ENCODE results near the gene OCSTAMP.

The OCSTAMP gene

GRCh38 chr20:46572790-46573189 is 22.3 kb upstream of the OCSTAMP start:
- no peak for DNase-seq

- DNase-seq, result no peak
These were observed 21.7 kb upstream of the OCSTAMP start for GRCh38 chr20:46572153-46572552.

GRCh38 chr20:46571418-46571817 is 21.0 kb upstream of the OCSTAMP start:
- no peak for DNase-seq

- DNase-seq, result no peak
These were observed 20.5 kb upstream of the OCSTAMP start for GRCh38 chr20:46570956-46571355.

DNA sequence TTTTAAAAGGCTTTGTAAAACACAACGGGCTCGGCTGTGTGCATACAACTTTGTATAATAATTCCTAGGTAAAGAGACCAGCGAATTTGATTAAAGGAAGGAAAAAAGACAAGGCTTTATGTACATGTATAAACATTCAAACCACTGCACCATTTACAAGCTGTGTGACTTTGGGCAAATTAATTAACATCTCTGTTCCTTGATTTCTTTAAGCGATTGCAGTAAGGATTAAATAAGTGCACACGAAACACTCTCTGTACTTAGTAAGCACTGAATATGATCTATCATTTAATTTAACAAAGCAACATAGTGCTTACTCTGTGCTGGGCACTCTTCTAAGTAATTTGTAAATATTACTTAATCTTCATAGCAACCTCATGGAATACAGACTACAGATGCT is 19.5 kb upstream of the OCSTAMP start:
- no peak for DNase-seq

DNA sequence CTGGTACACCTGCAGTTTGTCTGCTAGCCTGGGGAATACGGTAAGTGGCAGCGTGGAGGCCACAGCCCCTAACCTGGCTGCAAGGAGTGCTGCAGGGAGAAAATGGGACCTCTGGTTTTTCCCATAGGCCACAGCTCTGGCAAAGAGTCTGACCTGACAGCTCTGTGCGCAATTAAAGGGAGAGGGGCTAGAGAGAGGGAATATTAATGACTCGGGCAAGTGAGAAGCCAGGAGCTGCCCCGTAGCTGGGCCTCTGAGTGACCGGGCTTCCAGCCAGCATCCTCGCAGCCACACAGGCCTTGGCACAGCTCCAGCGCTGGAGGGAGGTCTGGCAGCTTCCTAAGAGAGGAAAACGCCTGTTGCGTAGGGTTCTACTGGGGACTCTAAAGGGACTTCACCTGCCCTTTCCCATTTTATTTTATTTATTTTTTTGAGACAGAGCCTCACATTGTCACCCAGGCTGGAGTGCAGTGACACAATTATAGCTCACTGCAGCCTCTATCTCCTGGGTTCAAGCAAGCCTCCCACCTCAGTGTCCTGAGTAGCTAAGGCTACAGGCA is 18.2 kb upstream of the OCSTAMP start:
- DNase-seq, result no peak

GRCh38 chr20:46566125-46566524 is 15.7 kb upstream of the OCSTAMP start:
- no peak for DNase-seq

DNA sequence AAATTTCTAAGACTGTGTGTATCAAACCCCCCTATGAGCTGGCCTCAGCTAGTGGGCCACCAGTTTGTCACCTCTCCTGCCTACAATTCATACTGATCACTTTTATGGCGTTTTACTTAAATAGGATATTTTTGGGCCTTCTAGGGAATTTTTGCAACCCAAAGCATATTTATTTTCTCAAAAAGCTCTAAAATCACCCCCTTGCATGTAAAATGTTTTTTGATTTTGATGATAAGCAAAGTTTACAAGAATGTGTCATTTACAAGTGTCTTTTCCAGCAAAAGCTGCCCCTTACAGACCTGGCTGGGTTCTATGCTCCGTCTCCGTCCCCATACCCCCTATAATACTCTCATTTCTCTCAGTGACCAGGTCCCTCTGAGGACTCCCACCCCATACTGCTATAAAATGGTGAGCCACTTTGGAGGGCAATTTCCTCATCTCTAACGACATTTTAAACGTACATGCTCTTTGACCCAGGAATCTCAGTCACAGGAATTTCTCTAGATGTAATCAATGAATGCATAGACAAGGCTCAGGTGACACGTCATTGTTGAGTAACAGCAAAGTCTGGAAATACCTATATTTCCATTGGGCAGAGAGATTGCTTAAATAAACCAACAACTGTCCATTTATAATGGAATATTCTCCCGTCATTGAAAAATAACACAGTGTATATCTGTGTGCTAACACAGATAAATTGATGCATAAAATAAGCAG is 13.9 kb upstream of the OCSTAMP start:
- no peak for DNase-seq

DNA sequence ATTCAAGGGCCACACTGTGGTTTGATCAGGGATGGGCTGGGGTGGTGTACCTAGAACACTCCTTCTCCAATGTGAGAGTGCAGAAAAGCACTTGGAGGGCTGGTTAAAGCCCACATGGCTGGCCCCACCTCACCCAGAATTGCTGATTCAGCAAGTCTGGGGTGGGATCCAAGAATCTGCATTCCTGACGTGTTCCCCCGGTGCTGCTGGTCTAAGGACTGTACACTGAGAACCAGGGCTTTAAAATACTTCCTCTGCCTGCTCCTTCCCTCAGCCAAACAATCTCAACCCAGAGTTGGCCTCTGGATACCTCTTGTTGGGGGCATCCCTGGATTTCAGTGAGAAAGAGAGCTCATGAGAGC is 13.4 kb upstream of the OCSTAMP start:
- no peak for DNase-seq

DNA sequence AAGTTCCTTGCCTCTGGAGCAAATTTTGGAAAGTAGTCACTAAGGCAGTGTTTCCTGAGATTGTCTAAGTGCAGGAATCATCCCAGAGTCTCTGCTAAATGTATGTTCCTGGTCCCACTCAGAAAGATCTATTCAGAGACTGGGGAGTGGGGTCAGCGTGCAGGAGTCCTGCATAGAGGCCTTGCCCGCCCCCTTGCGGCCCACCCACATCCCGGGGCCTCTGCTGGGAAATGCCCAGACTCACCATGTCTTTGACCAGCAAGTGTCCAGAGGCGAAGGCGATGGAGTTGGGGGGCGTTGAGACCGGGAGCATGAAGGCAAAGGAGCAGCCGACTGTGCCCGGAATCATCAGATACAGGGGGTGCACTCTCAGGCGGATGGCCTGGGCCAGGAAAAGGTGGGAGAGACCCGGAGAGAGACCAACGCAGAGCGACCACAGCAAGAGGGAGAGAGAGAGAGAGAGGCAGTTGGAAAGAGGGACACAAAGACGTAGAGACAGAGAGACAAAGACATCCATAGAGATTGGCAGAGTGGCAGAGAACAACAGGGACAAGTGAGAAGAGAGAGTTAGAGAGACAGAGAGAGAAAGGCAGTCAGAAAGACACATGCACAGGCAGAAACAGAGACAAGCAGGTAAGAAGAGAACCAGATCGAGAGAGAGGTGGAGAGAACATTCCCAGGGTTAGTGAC is 12.9 kb upstream of the OCSTAMP start:
- no peak for DNase-seq

GRCh38 chr20:46562373-46563169 is 12.1 kb upstream of the OCSTAMP start:
- peak; percentile 66 for DNase-seq

DNA sequence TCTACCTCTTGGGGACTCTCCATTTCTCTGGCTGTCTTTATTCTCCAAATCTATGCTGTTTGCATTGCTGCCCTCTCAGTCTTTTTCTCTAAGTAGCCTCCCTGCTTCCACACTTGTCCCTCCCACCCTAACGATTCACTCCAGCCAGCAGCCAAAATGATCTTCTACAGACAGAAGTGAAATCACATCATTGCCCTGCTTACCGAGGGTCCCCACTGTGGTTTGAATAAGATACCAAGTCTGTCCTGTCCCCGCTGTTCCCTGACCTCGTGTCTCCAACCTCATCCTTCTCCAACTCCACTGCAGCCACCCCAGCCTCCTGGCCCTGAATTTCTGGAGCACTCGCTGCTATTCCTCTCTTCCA is 11.5 kb upstream of the OCSTAMP start:
- no peak for DNase-seq

DNA sequence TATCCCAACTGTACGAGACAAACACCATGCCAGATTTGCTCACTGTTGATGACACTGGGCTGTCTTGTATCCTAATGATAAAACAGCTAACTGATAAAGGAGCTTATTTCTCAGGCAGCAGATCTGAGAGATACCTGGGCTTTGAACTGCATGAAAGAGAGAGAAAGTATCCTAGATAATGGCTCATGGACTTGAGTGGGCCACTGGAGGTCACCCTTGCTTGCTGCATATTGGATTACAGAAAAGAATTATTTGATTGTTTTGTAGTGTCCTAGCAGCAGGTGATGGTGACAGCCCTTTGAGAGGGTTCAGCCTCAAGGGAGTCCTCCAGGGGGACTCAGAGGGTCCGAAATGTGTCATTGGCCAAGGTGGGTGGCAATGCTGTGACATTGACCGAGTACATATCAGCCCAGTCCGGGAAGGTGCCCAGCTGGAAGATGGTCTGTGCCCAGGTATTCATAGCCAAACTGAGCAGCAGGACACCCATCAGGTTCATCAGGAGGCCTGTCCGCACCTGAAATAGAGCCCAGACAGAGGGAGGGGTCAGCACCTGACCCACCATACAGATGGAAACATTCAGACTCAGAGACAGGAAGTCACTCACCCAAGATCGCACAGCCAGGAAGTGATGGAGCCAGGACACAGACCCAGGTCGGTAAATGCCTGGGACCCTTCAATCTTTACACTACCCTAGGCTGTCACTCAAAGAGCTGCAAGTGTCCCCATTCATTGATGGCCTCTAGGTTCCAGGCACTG is 9.4 kb upstream of the OCSTAMP start:
- DNase-seq, result no peak

DNA sequence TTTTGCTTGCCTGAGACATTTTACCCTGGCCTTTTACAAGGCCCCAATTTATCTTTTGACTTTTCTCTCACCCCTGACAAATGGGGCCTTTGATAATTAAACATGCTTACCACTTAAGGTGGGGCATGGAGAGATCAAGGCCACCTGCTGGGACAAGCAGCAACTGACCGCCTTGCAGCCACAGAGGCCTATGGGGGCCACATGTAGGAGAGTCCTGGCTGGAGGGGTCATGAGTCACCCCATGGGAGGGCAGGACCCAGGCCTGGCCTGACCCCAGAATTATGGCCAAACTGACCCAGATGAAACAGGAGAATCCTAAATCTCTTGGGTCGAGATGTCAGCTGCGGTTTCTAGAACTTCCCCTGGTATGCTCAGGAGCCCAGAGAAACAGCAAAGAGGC is 8.5 kb upstream of the OCSTAMP start:
- DNase-seq, result no peak

- DNase-seq, result no peak
These were observed 8.1 kb upstream of the OCSTAMP start for GRCh38 chr20:46558511-46558959.

GRCh38 chr20:46557231-46557956 is 6.9 kb upstream of the OCSTAMP start:
- DNase-seq, result no peak

- no peak for DNase-seq
These were observed 5.0 kb upstream of the OCSTAMP start for GRCh38 chr20:46555370-46555956.

GRCh38 chr20:46554828-46555227 is 4.4 kb upstream of the OCSTAMP start:
- DNase-seq, result no peak

GRCh38 chr20:46553926-46554325 is 3.5 kb upstream of the OCSTAMP start:
- no peak for DNase-seq

DNA sequence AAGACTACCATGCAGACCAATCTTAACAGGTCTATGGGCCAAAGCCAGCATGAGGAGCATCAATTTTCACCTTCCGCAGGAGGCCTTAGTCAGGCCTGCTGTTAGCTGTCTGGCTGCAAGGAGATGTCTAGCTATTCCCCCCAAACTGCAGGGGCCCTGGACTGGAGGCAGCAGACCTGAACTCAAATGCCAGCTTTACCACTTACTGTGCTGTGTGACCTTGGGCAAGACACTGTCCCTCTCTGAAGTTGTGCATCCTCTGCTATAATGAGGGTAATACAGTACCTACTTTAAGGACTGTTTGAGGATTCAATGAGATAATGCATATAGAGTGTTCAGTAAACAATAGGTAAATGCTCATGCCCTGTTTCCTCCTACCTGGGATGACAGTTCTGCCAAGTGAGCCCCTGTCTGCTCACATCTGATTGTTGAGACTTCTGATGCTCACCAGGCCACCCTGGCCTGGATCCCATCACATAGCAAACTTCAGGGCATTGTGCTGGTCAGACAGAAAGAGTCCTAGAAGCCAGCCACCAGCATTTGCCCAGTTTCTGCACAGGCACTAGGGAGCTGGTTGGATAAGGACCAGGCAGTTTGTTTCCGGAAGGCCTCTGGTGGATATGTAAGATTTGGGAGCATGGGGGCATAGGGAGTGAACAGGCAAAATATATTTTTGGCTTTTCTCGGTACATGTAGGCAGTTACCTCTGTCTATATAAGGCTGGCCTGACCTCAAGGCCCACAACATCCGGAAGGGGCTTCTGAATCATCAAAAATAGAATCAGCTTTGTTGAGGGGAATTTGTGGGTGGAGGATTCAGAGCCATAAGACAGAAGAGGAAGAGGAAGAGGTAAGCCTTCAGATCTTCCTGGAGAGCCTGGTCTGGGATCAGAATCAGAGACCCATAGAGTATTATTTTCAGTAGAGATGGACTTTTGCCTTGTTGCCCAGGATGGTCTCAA is 2.3 kb upstream of the OCSTAMP start:
- DNase-seq, result no peak
